Measurements from ENCODE around the gene PLA2G4E. TPM values are rescaled to one million over a fixed set of nuclear protein-coding genes. Genes with fewer than 3 reads are reported as not detected.

PLA2G4E gene
- polyA plus RNA-seq, 2 of the 4 experiments (the other 2 are of a cell fraction): 0.01 TPM; not detected in 1

GRCh38 chr15:41936155-41936554, 84.7 kb downstream of the PLA2G4E start:
- H3K9me3 ChIP-seq: no peaks in the 10 kb centered on the region
- ChIA-PET POLR2A (no interaction called here), CTCF (interaction anchor here (1.2 to 2.1 kb wide), 2 partner anchors 36 to 202 kb away, joined by 5 read pairs; partner anchors contain the start of gene EHD4)
- H3K27ac ChIP-seq: no peak overlapping the region
- TF ChIP-seq CBX8 (IDR thresholded peaks at IDR 0.05): no peak
- TF ChIP-seq HES2 (IDR thresholded peaks at IDR 0.05): no peak
- no peak for TF ChIP-seq ZC3H11A (IDR thresholded peaks at IDR 0.05)
- no peak for TF ChIP-seq PHF8 (IDR thresholded peaks at IDR 0.05; ENCODE audit: borderline replicate concordance, low read depth)
- TF ChIP-seq ELK1 (IDR thresholded peaks at IDR 0.05; ENCODE audit: low read depth, low read length): no peak
- no peak for TF ChIP-seq HEYL (CRISPR knock-in tag; IDR thresholded peaks at IDR 0.05)
- no peak for TF ChIP-seq FOXS1 (CRISPR knock-in tag; IDR thresholded peaks at IDR 0.05)
- TF ChIP-seq ESRRA (IDR thresholded peaks at IDR 0.05; ENCODE audit: borderline replicate concordance, low read length): no peak
- TF ChIP-seq MAFK (IDR thresholded peaks at IDR 0.05; ENCODE audit: partially characterized antibody): no peak
- no peak for TF ChIP-seq EHF (CRISPR knock-in tag; IDR thresholded peaks at IDR 0.05)
- no peak for TF ChIP-seq HOXB5 (CRISPR knock-in tag; IDR thresholded peaks at IDR 0.05)
- no peak for TF ChIP-seq MAZ (IDR thresholded peaks at IDR 0.05; ENCODE audit: borderline replicate concordance, low read depth, low read length)
- TF ChIP-seq USF2 (IDR thresholded peaks at IDR 0.05): no peak
- no peak for TF ChIP-seq RARB (CRISPR knock-in tag; IDR thresholded peaks at IDR 0.05)
- no peak for TF ChIP-seq RNF2 (IDR thresholded peaks at IDR 0.05; ENCODE audit: borderline replicate concordance, low read depth)
- TF ChIP-seq NPAS2 (CRISPR knock-in tag; IDR thresholded peaks at IDR 0.05; ENCODE audit: borderline replicate concordance): no peak
- no peak for TF ChIP-seq CHD2 (IDR thresholded peaks at IDR 0.05; ENCODE audit: low read length, partially characterized antibody)
- ATAC-seq (no peak), FAIRE-seq (no peak), DNase-seq (ENCODE audit: low read depth in 1 of 2, low spot score in 1 of 2) (no peak)
- H3K4me3 ChIP-seq: no peak overlapping the region
- H3K4me2 ChIP-seq: no peak overlapping the region
- WGBS (ENCODE audit: missing lambda C conversion rate): 94% methylated on average over 3 of the region's 3 CpGs
- H3K4me1 ChIP-seq: peaks cover 52% of the 10 kb centered on the region

- no peak for FAIRE-seq
- 79% methylated on average over 5 of the region's 5 CpGs for WGBS (ENCODE audit: missing lambda C conversion rate)
- CTCF ChIA-PET: interaction anchor here (2.1 kb wide), 1 partner anchor 37 kb away, joined by 5 read pairs; the partner anchor contains the start of gene EHD4
- POLR2A ChIA-PET: no interaction called here
- no peak for ATAC-seq
- DNase-seq (ENCODE audit: low read depth in 1 of 2, low spot score in 1 of 2): no peak
- peaks cover 51% of the 10 kb centered on the region for H3K4me1 ChIP-seq
- H3K27ac ChIP-seq: no peak overlapping the region
- TF ChIP-seq MAZ (IDR thresholded peaks at IDR 0.05; ENCODE audit: borderline replicate concordance, low read depth, low read length): no peak
- no peak for TF ChIP-seq RARB (CRISPR knock-in tag; IDR thresholded peaks at IDR 0.05)
- TF ChIP-seq BHLHE40 (IDR thresholded peaks at IDR 0.05; ENCODE audit: low read depth, low read length): no peak
- no peak for TF ChIP-seq PBX3 (IDR thresholded peaks at IDR 0.05)
- no peak for TF ChIP-seq EHMT2 (IDR thresholded peaks at IDR 0.05; ENCODE audit: low read depth)
- TF ChIP-seq CEBPB (IDR thresholded peaks at IDR 0.05): no peak
- TF ChIP-seq ELK1 (IDR thresholded peaks at IDR 0.05; ENCODE audit: low read depth, low read length): no peak
- TF ChIP-seq FOSB (CRISPR knock-in tag; IDR thresholded peaks at IDR 0.05): no peak
- H3K4me2 ChIP-seq: no peak overlapping the region
- no peak overlapping the region for H3K4me3 ChIP-seq
- H3K9me3 ChIP-seq: no peaks in the 10 kb centered on the region
Observed at GRCh38 chr15:41935566-41936020, 85.2 kb downstream of the PLA2G4E start.
